ENCODE data around the gene KRTAP4-16.

- no peak for TF ChIP-seq POLR2A (IDR thresholded peaks at IDR 0.05)
- TF ChIP-seq CTCF (IDR thresholded peaks at IDR 0.05) = no peak
These were observed 41.9 kb downstream of the KRTAP4-16 start, which contains the start of gene KRTAP2-3 for GRCh38 chr17:41060052-41060604.
